ENCODE results near the gene DMRTA1.
"Not testable (repeated sequence)": the region's sequence is repeated elsewhere in the genome, so short reads cannot be mapped to it uniquely, and the experiment has no call there.

The DMRTA1 gene

GRCh38 chr9:22463205-22463604 lies 16.6 kb downstream of the DMRTA1 start:
- no peak for DNase-seq

GRCh38 chr9:22469928-22470544 lies 23.4 kb downstream of the DMRTA1 start:
- DNase-seq = peak; percentile 6

GRCh38 chr9:22481566-22481965 lies 34.9 kb downstream of the DMRTA1 start:
- no peak for DNase-seq

GRCh38 chr9:22483528-22484070 lies 37.0 kb downstream of the DMRTA1 start:
- no peak for DNase-seq

GRCh38 chr9:22496197-22496596 lies 49.6 kb downstream of the DMRTA1 start:
- not testable (repeated sequence) for DNase-seq

Data from NCI-H524 treated with DMSO at 0.1 percent for 48 hours (cell line).